Keratinocyte (primary cell): ENCODE measurements around the gene ZNF561. TPM values are rescaled to one million over a fixed set of nuclear protein-coding genes. Genes with fewer than 3 reads are reported as not detected.

Source experiments
- DNase-seq: peaks from one replicate; pipeline ENCODE4 v3.0.0-alpha.2; 2011; ENCODE audit warnings: low read depth, missing footprints, low spot score
- FAIRE-seq: peaks from 2 replicates; lab custom pipeline; 2011; peaks lifted over from hg19 to GRCh38; lab: Jason Lieb, UNC
- H2AFZ ChIP-seq: 2 replicates; pipeline ENCODE4 v1.6.0; 2012; ENCODE audit warnings: low read length, control low read depth, inconsistent platforms; ENCODE audit not compliant: control insufficient read depth
- H3K27ac ChIP-seq: 2 replicates; pipeline ENCODE4 v1.5.1; 2011; ENCODE audit warnings: low read length; ENCODE audit not compliant: control insufficient read depth, insufficient read depth
- H3K27me3 ChIP-seq: 3 replicates; pipeline ENCODE4 v1.6.0; 2011; ENCODE audit warnings: low read length; ENCODE audit not compliant: control insufficient read depth, insufficient read depth; ENCODE audit errors: extremely low read depth
- H3K36me3 ChIP-seq, 2 experiments: 2 replicates in 1 of 2; 3 replicates in 1 of 2; pipeline ENCODE4 v1.5.1; 2011; ENCODE audit warnings: low read length in 2 of 2, mild to moderate bottlenecking in 1 of 2; ENCODE audit not compliant: control insufficient read depth in 2 of 2, insufficient read depth in 2 of 2; ENCODE audit errors: extremely low read depth in 1 of 2
- H3K4me1 ChIP-seq: 3 replicates; pipeline ENCODE4 v1.5.1; 2011; ENCODE audit warnings: low read length; ENCODE audit not compliant: control insufficient read depth, insufficient read depth; ENCODE audit errors: extremely low read depth
- H3K4me2 ChIP-seq: 3 replicates; pipeline ENCODE4 v1.6.0; 2011; ENCODE audit warnings: low read depth, low read length; ENCODE audit not compliant: control insufficient read depth, insufficient read depth; ENCODE audit errors: extremely low read depth
- H3K4me3 ChIP-seq, 3 experiments: fragments of 200-600 bp in 1 of 3; sonication (generic) in 1 of 3; 2 replicates in 2 of 3; 3 replicates in 1 of 3; pipeline ENCODE4 v1.5.1; 2011 to 2016; ENCODE audit warnings: low read length in 3 of 3, mild to moderate bottlenecking in 3 of 3, control low read depth in 2 of 3, inconsistent platforms in 1 of 3, low read depth in 1 of 3, mixed read lengths in 1 of 3, mixed run types in 1 of 3, moderate library complexity in 1 of 3; ENCODE audit not compliant: control insufficient read depth in 2 of 3, insufficient read depth in 2 of 3; ENCODE audit errors: extremely low read depth in 1 of 3
- H3K79me2 ChIP-seq: 2 replicates; pipeline ENCODE4 v1.6.0; 2012; ENCODE audit warnings: low read length; ENCODE audit not compliant: control insufficient read depth, insufficient read depth
- H3K9ac ChIP-seq: 3 replicates; pipeline ENCODE4 v1.6.0; 2011; ENCODE audit warnings: low read length; ENCODE audit not compliant: control insufficient read depth, insufficient read depth; ENCODE audit errors: extremely low read depth
- H3K9me1 ChIP-seq: 3 replicates; pipeline ENCODE4 v1.6.0; 2011; ENCODE audit warnings: low read length; ENCODE audit not compliant: control insufficient read depth, insufficient read depth; ENCODE audit errors: extremely low read depth
- H3K9me3 ChIP-seq: 2 replicates; pipeline ENCODE4 v1.5.1; 2012; ENCODE audit warnings: low read depth, low read length; ENCODE audit not compliant: control insufficient read depth
- H4K20me1 ChIP-seq: 3 replicates; pipeline ENCODE4 v1.6.0; 2011; ENCODE audit warnings: low read length; ENCODE audit not compliant: control insufficient read depth, insufficient read depth; ENCODE audit errors: extremely low read depth
- CTCF ChIP-seq, 3 experiments: IDR thresholded peaks in 1 of 3; conservative IDR thresholded peaks in 1 of 3; optimal IDR thresholded peaks in 1 of 3; 2 replicates in 2 of 3; 3 replicates in 1 of 3; pipeline versions ENCODE3 to v1.5.1; 2011; ENCODE audit warnings: low read length in 3 of 3, mild to moderate bottlenecking in 3 of 3, moderate library complexity in 2 of 3, control low read depth in 1 of 3, inconsistent platforms in 1 of 3; ENCODE audit not compliant: insufficient read depth in 2 of 3; ENCODE audit errors: extremely low read depth in 1 of 3
- EZH2 ChIP-seq: IDR thresholded peaks from one replicate; pipeline ENCODE4 v1.6.1; 2012; ENCODE audit warnings: inconsistent platforms, mild to moderate bottlenecking, low read length, moderate library complexity
- dilution Hi-C: fragments of 300-500 bp; cut with MboI; formaldehyde crosslinking; loops from one replicate; pipeline ENCODE4 v1.7.0; 2020; ENCODE audit warnings: low sequenced_read_pairs; ENCODE audit not compliant: extremely low pct_ligation_motif_present
- polyA plus RNA-seq, 5 experiments: library from polyadenylated mRNA; depleted of rRNA in 3 of 5; stranded (reverse) in 3 of 5; stranded (forward) in 1 of 5; unstranded in 1 of 5; fragments of >200 nt; gene quantifications; 1 replicate in 1 of 5; 2 replicates in 3 of 5; 3 replicates in 1 of 5; pipeline versions ENCODE4 v1.2.1 to v1.2.3, GENCODE V29; 2011 to 2012; ENCODE audit warnings: missing spikeins in 2 of 5, low read depth in 1 of 5, low replicate concordance in 1 of 5

ZNF561 gene
- polyA plus RNA-seq, 1 donor (not counting 4 experiments of a cell fraction or from before 2014, with no cell fraction given): 56.3 TPM

GRCh38 chr19:9650345-9650744 is 29.3 kb upstream of the ZNF561 start:
- Histone ChIP-seq H3K36me3 (peaks cover 25% of the 10 kb centered on the region in 2 experiments), H3K9me1 (no peaks in the 10 kb centered on the region), H3K4me1 (peaks cover 3% of the 10 kb centered on the region), H4K20me1 (no peaks in the 10 kb centered on the region), H3K9me3 (peaks cover 24% of the 10 kb centered on the region), H3K27ac (no peak overlapping the region), H2AFZ (no peak overlapping the region), H3K9ac (no peak overlapping the region), H3K4me3 (no peak overlapping the region), H3K4me2 (no peak overlapping the region), H3K79me2 (peaks cover 25% of the 10 kb centered on the region), H3K27me3 (no peaks in the 10 kb centered on the region)
- dilution Hi-C loops: no loop called here
- TF ChIP-seq CTCF (optimal IDR thresholded peaks at IDR 0.05 in 1 of 3, IDR thresholded peaks at IDR 0.05 in 1 of 3, conservative IDR thresholded peaks at IDR 0.05 in 1 of 3; ENCODE audit: extremely low read depth in 1 of 3, insufficient read depth in 2 of 3, low read length in 3 of 3) (no peak), EZH2 (no peak)
- FAIRE-seq (no peak), DNase-seq (no peak)

GRCh38 chr19:9645472-9645871 is 24.4 kb upstream of the ZNF561 start:
- dilution Hi-C loops: no loop called here
- peaks cover 2 to 6% of the 10 kb centered on the region in 2 experiments for H3K36me3 ChIP-seq
- H3K4me3 ChIP-seq: no peak overlapping the region

More at GRCh38 chr19:9645472-9645871, 24.4 kb upstream of the ZNF561 start:
- no peak overlapping the region for H3K4me2 ChIP-seq
- H3K9me1 ChIP-seq: no peaks in the 10 kb centered on the region
- H2AFZ ChIP-seq: no peak overlapping the region
- H3K9me3 ChIP-seq: peaks cover 4% of the 10 kb centered on the region
- H3K27ac ChIP-seq: no peak overlapping the region
- FAIRE-seq (no peak), DNase-seq (no peak)
- TF ChIP-seq CTCF (optimal IDR thresholded peaks at IDR 0.05 in 1 of 3, IDR thresholded peaks at IDR 0.05 in 1 of 3, conservative IDR thresholded peaks at IDR 0.05 in 1 of 3; ENCODE audit: extremely low read depth in 1 of 3, insufficient read depth in 2 of 3, low read length in 3 of 3) (no peak), EZH2 (no peak)
- no peaks in the 10 kb centered on the region for H3K27me3 ChIP-seq
- H3K4me1 ChIP-seq: no peaks in the 10 kb centered on the region
- peaks cover 11% of the 10 kb centered on the region for H3K79me2 ChIP-seq
- H4K20me1 ChIP-seq: no peaks in the 10 kb centered on the region
- H3K9ac ChIP-seq: no peak overlapping the region
